ENCODE results near the gene LRMDA.

LRMDA gene

GRCh38 chr10:76504823-76505222 is 1073.4 kb downstream of the LRMDA start:
- no peaks in the 10 kb centered on the region for H3K4me1 ChIP-seq (ENCODE audit: low read depth, poor library complexity, severe bottlenecking)
- H4K20me1 ChIP-seq (ENCODE audit: insufficient read depth): no peaks in the 10 kb centered on the region
- no peak for TF ChIP-seq CTCF (conservative IDR thresholded peaks at IDR 0.05; ENCODE audit: low read depth, low read length)

GRCh38 chr10:76509446-76509845 is 1078.0 kb downstream of the LRMDA start:
- Histone ChIP-seq H3K4me1 (ENCODE audit: low read depth, poor library complexity, severe bottlenecking) (no peaks in the 10 kb centered on the region), H3K36me3 (ENCODE audit: insufficient read depth) (no peaks in the 10 kb centered on the region), H3K4me3 (IDR thresholded peaks at IDR 0.05; ENCODE audit: insufficient read depth, low read depth, low read length) (no peak overlapping the region), H3K79me2 (ENCODE audit: insufficient read depth, low read depth) (no peaks in the 10 kb centered on the region), H3K27ac (no peak overlapping the region), H3K27me3 (ENCODE audit: insufficient read depth, low read depth) (no peaks in the 10 kb centered on the region), H3K9ac (no peak overlapping the region), H2AFZ (ENCODE audit: low read depth) (no peak overlapping the region), H3K4me2 (no peak overlapping the region), H4K20me1 (ENCODE audit: insufficient read depth) (no peaks in the 10 kb centered on the region)
- TF ChIP-seq CTCF (conservative IDR thresholded peaks at IDR 0.05; ENCODE audit: low read depth, low read length): no peak

More at GRCh38 chr10:76504823-76505222, 1073.4 kb downstream of the LRMDA start:
- Histone ChIP-seq H3K27ac (no peak overlapping the region), H3K79me2 (ENCODE audit: insufficient read depth, low read depth) (no peaks in the 10 kb centered on the region), H3K36me3 (ENCODE audit: insufficient read depth) (no peaks in the 10 kb centered on the region), H2AFZ (ENCODE audit: low read depth) (no peak overlapping the region), H3K4me3 (IDR thresholded peaks at IDR 0.05; ENCODE audit: insufficient read depth, low read depth, low read length) (no peak overlapping the region), H3K27me3 (ENCODE audit: insufficient read depth, low read depth) (no peaks in the 10 kb centered on the region), H3K9ac (no peak overlapping the region), H3K4me2 (no peak overlapping the region)

- Histone ChIP-seq H3K9ac (no peak overlapping the region), H3K79me2 (ENCODE audit: insufficient read depth, low read depth) (no peaks in the 10 kb centered on the region)
Observed at GRCh38 chr10:76514321-76514720, 1082.9 kb downstream of the LRMDA start.

GRCh38 chr10:76514869-76515268 is 1083.4 kb downstream of the LRMDA start:
- Histone ChIP-seq H3K36me3 (ENCODE audit: insufficient read depth) (no peaks in the 10 kb centered on the region), H3K4me2 (no peak overlapping the region), H3K79me2 (ENCODE audit: insufficient read depth, low read depth) (no peaks in the 10 kb centered on the region), H2AFZ (ENCODE audit: low read depth) (no peak overlapping the region), H4K20me1 (ENCODE audit: insufficient read depth) (no peaks in the 10 kb centered on the region), H3K27ac (no peak overlapping the region), H3K4me3 (IDR thresholded peaks at IDR 0.05; ENCODE audit: insufficient read depth, low read depth, low read length) (no peak overlapping the region), H3K4me1 (ENCODE audit: low read depth, poor library complexity, severe bottlenecking) (no peaks in the 10 kb centered on the region), H3K9ac (no peak overlapping the region), H3K27me3 (ENCODE audit: insufficient read depth, low read depth) (no peaks in the 10 kb centered on the region)
- TF ChIP-seq CTCF (conservative IDR thresholded peaks at IDR 0.05; ENCODE audit: low read depth, low read length): no peak

More at GRCh38 chr10:76514321-76514720, 1082.9 kb downstream of the LRMDA start:
- Histone ChIP-seq H3K36me3 (ENCODE audit: insufficient read depth) (no peaks in the 10 kb centered on the region), H3K4me2 (no peak overlapping the region), H4K20me1 (ENCODE audit: insufficient read depth) (no peaks in the 10 kb centered on the region), H2AFZ (ENCODE audit: low read depth) (no peak overlapping the region), H3K27me3 (ENCODE audit: insufficient read depth, low read depth) (no peaks in the 10 kb centered on the region), H3K4me3 (IDR thresholded peaks at IDR 0.05; ENCODE audit: insufficient read depth, low read depth, low read length) (no peak overlapping the region), H3K4me1 (ENCODE audit: low read depth, poor library complexity, severe bottlenecking) (no peaks in the 10 kb centered on the region), H3K27ac (no peak overlapping the region)
- TF ChIP-seq CTCF (conservative IDR thresholded peaks at IDR 0.05; ENCODE audit: low read depth, low read length): no peak
